Fibroblast of lung (primary cell): Measurements from ENCODE around the gene RPH3AL. TPM values are rescaled to one million over a fixed set of nuclear protein-coding genes. Genes with fewer than 3 reads are reported as not detected.

ENCODE experiments used
- DNase-seq, 2 donors: peaks; one replicate each; pipeline versions ENCODE4 v3.0.0 to v3.0.0-alpha.2; 2010; ENCODE audit warnings: low read depth in 2 of 2
- H2AFZ ChIP-seq: 2 replicates; pipeline ENCODE4 v1.5.1; 2012; ENCODE audit warnings: low read length, control low read depth, inconsistent platforms
- H3K27ac ChIP-seq: 2 replicates; pipeline ENCODE4 v1.5.1; 2011; ENCODE audit warnings: low read length, control low read depth; ENCODE audit not compliant: insufficient read depth
- H3K27me3 ChIP-seq: 2 replicates; pipeline ENCODE4 v1.5.1; 2011; ENCODE audit warnings: mild to moderate bottlenecking, low read length; ENCODE audit not compliant: control insufficient read depth, insufficient read depth
- H3K36me3 ChIP-seq: 2 replicates; pipeline ENCODE4 v1.5.1; 2011; ENCODE audit warnings: low read length; ENCODE audit not compliant: control insufficient read depth, insufficient read depth
- H3K4me1 ChIP-seq: 2 replicates; pipeline ENCODE4 v1.5.1; 2011; ENCODE audit warnings: low read length; ENCODE audit not compliant: control insufficient read depth, insufficient read depth; ENCODE audit errors: extremely low read depth
- H3K4me2 ChIP-seq: 2 replicates; pipeline ENCODE4 v1.5.1; 2011; ENCODE audit warnings: low read length, control low read depth; ENCODE audit not compliant: insufficient read depth; ENCODE audit errors: extremely low read depth
- H3K4me3 ChIP-seq, 4 experiments: fragments of 200-600 bp in 1 of 4; sonication (generic) in 1 of 4; replicated peaks in 1 of 4; 2 replicates each; pipeline ENCODE4 v1.5.1; 2011 to 2016; ENCODE audit warnings: low read length in 4 of 4, low read depth in 3 of 4, mild to moderate bottlenecking in 3 of 4, control low read depth in 2 of 4, inconsistent platforms in 1 of 4, mixed read lengths in 1 of 4; ENCODE audit not compliant: insufficient read depth in 1 of 4; ENCODE audit errors: control extremely low read depth in 1 of 4
- H3K79me2 ChIP-seq: 2 replicates; pipeline ENCODE4 v1.5.1; 2012; ENCODE audit warnings: mild to moderate bottlenecking, low read length, inconsistent platforms; ENCODE audit not compliant: control insufficient read depth, insufficient read depth
- H3K9ac ChIP-seq: 2 replicates; pipeline ENCODE4 v1.5.1; 2011; ENCODE audit warnings: mild to moderate bottlenecking, low read length, control low read depth; ENCODE audit not compliant: insufficient read depth
- H3K9me3 ChIP-seq: 2 replicates; pipeline ENCODE4 v1.5.1; 2012; ENCODE audit warnings: low read depth, low read length; ENCODE audit not compliant: control insufficient read depth, insufficient read depth
- H4K20me1 ChIP-seq: 2 replicates; pipeline ENCODE4 v1.5.1; 2011; ENCODE audit warnings: low read length; ENCODE audit not compliant: control insufficient read depth, insufficient read depth; ENCODE audit errors: extremely low read depth
- CTCF ChIP-seq, 2 donors: IDR thresholded peaks in 1 of 2; conservative IDR thresholded peaks in 1 of 2; 1 replicate in 1 of 2; 2 replicates in 1 of 2; pipeline ENCODE4 v1.5.1; 2011 to 2012; ENCODE audit warnings: low read length in 2 of 2, control low read depth in 1 of 2, inconsistent platforms in 1 of 2, low read depth in 1 of 2, mild to moderate bottlenecking in 1 of 2
- EZH2 ChIP-seq: IDR thresholded peaks from 2 replicates; pipeline ENCODE4 v1.5.1; 2012; ENCODE audit warnings: low read length, control low read depth, mild to moderate bottlenecking; ENCODE audit errors: missing control alignments
- polyA plus RNA-seq, 2 donors: library from polyadenylated mRNA; depleted of rRNA in 1 of 2; stranded (reverse) in 1 of 2; unstranded in 1 of 2; fragments of >200 nt; gene quantifications; 2 replicates each; pipeline ENCODE4 v1.2.1, GENCODE V29; 2011 to 2012; ENCODE audit warnings: missing spikeins in 1 of 2
- total RNA-seq: library from RNA; depleted of rRNA; stranded (reverse); fragments of >200 nt; gene quantifications from 2 replicates; pipeline ENCODE4 v1.2.1, GENCODE V29; 2014

RPH3AL gene
- total and polyA plus RNA-seq, 2 donors (not counting 1 experiment from before 2014, with no cell fraction given) = 0.49 to 3.0 TPM

- DNase-seq = no peak
- Histone ChIP-seq H2AFZ (no peak overlapping the region), H3K79me2 (no peaks in the 10 kb centered on the region), H3K36me3 (no peaks in the 10 kb centered on the region), H3K9ac (no peak overlapping the region), H4K20me1 (no peaks in the 10 kb centered on the region), H3K27ac (no peak overlapping the region), H3K4me2 (no peak overlapping the region), H3K9me3 (no peaks in the 10 kb centered on the region), H3K4me1 (no peaks in the 10 kb centered on the region), H3K27me3 (no peaks in the 10 kb centered on the region), H3K4me3 (no peak overlapping the region)
- TF ChIP-seq EZH2 (no peak), CTCF (conservative IDR thresholded peaks at IDR 0.05 in 1 of 2, IDR thresholded peaks at IDR 0.05 in 1 of 2; ENCODE audit: low read depth in 1 of 2, low read length in 2 of 2) (no peak)
These were observed 62.0 kb downstream of the RPH3AL start for GRCh38 chr17:290626-291025.

- Histone ChIP-seq H3K27me3 (no peaks in the 10 kb centered on the region), H2AFZ (no peak overlapping the region), H3K4me3 (no peak overlapping the region), H3K4me2 (no peak overlapping the region), H3K4me1 (no peaks in the 10 kb centered on the region), H3K79me2 (no peaks in the 10 kb centered on the region), H3K36me3 (no peaks in the 10 kb centered on the region), H3K9me3 (no peaks in the 10 kb centered on the region), H3K27ac (no peak overlapping the region), H4K20me1 (no peaks in the 10 kb centered on the region), H3K9ac (no peak overlapping the region)
- no peak for TF ChIP-seq EZH2
- no peak for TF ChIP-seq CTCF (conservative IDR thresholded peaks at IDR 0.05 in 1 of 2, IDR thresholded peaks at IDR 0.05 in 1 of 2; ENCODE audit: low read depth in 1 of 2, low read length in 2 of 2)
- DNase-seq = no peak
These were observed 62.5 kb downstream of the RPH3AL start for GRCh38 chr17:290121-290521.

- Histone ChIP-seq H4K20me1 (no peaks in the 10 kb centered on the region), H3K4me1 (no peaks in the 10 kb centered on the region), H3K27me3 (no peaks in the 10 kb centered on the region), H3K4me3 (no peak overlapping the region), H3K9me3 (no peaks in the 10 kb centered on the region), H2AFZ (no peak overlapping the region), H3K4me2 (no peak overlapping the region), H3K36me3 (no peaks in the 10 kb centered on the region), H3K79me2 (no peaks in the 10 kb centered on the region), H3K9ac (no peak overlapping the region), H3K27ac (no peak overlapping the region)
- no peak for DNase-seq
- TF ChIP-seq EZH2 (no peak), CTCF (conservative IDR thresholded peaks at IDR 0.05 in 1 of 2, IDR thresholded peaks at IDR 0.05 in 1 of 2; ENCODE audit: low read depth in 1 of 2, low read length in 2 of 2) (no peak)
These were observed 63.2 kb downstream of the RPH3AL start for GRCh38 chr17:289409-289808.
